GM23338 (cell line): ENCODE results near the gene SH2D5. TPM values are rescaled to one million over a fixed set of nuclear protein-coding genes. Genes with fewer than 3 reads are reported as not detected.

Experiments used
- ATAC-seq: fragments of 200-7000 bp; cut with Tn5 transposase; 3 replicates; pipeline ENCODE4 v1.9.1; 2020
- DNase-seq: peaks from one replicate; pipeline ENCODE4 v3.0.0-alpha.2; 2015; ENCODE audit warnings: low spot score
- H2AFZ ChIP-seq: fragments of 200-600 bp; sonication (generic); 2 replicates; pipeline ENCODE4 v1.8.0; 2016; ENCODE audit warnings: antibody characterized with exemption, mild to moderate bottlenecking, moderate library complexity
- H3F3A ChIP-seq: fragments of 200-600 bp; sonication (generic); replicated peaks from 2 replicates; pipeline ENCODE4 v1.8.0; 2017; ENCODE audit warnings: antibody characterized with exemption, mixed run types, low read depth
- H3K27ac ChIP-seq: fragments of 200-600 bp; sonication (generic); 2 replicates; pipeline ENCODE4 v1.6.1; 2016; ENCODE audit warnings: low read depth
- H3K27me3 ChIP-seq: fragments of 200-600 bp; sonication (generic); 2 replicates; pipeline ENCODE4 v1.8.0; 2016; ENCODE audit warnings: mild to moderate bottlenecking, mixed run types, moderate library complexity; ENCODE audit not compliant: insufficient read depth
- H3K36me3 ChIP-seq: fragments of 200-600 bp; sonication (generic); 2 replicates; pipeline ENCODE4 v1.8.0; 2016; ENCODE audit warnings: mild to moderate bottlenecking; ENCODE audit not compliant: insufficient read depth
- H3K4me1 ChIP-seq: fragments of 200-600 bp; sonication (generic); 2 replicates; pipeline ENCODE4 v1.8.0; 2016; ENCODE audit warnings: mild to moderate bottlenecking, moderate library complexity; ENCODE audit not compliant: insufficient read depth
- H3K4me2 ChIP-seq: fragments of 200-600 bp; sonication (generic); 2 replicates; pipeline ENCODE4 v1.7.1; 2017; ENCODE audit warnings: mixed run types
- H3K4me3 ChIP-seq: fragments of 200-600 bp; sonication (generic); 2 replicates; pipeline ENCODE4 v1.6.1; 2016; ENCODE audit warnings: mixed run types
- H3K79me2 ChIP-seq: fragments of 200-600 bp; sonication (generic); replicated peaks from 2 replicates; pipeline ENCODE4 v1.8.0; 2017; ENCODE audit warnings: mild to moderate bottlenecking; ENCODE audit not compliant: insufficient read depth
- H3K9me2 ChIP-seq: fragments of 200-600 bp; sonication (generic); 2 replicates; pipeline ENCODE4 v1.8.0; 2017; ENCODE audit not compliant: insufficient read depth
- H4K20me1 ChIP-seq: fragments of 200-600 bp; sonication (generic); replicated peaks from 2 replicates; pipeline ENCODE4 v1.8.0; 2017; ENCODE audit warnings: mild to moderate bottlenecking; ENCODE audit not compliant: insufficient read depth
- H3K27ac Mint-ChIP-seq: 2 replicates; pipeline ENCODE4 v1.8.0; 2020; ENCODE audit warnings: inconsistent platforms, mild to moderate bottlenecking, moderate library complexity, mixed read lengths
- H3K27me3 Mint-ChIP-seq: 3 replicates; pipeline ENCODE4 v1.8.0; 2022; ENCODE audit warnings: low read depth, mild to moderate bottlenecking, moderate library complexity, mixed read lengths, inconsistent platforms; ENCODE audit not compliant: insufficient read depth, poor library complexity
- H3K36me3 Mint-ChIP-seq: 3 replicates; pipeline ENCODE4 v1.8.0; 2021; ENCODE audit warnings: low read depth, mild to moderate bottlenecking, inconsistent platforms, moderate library complexity, mixed read lengths
- H3K4me1 Mint-ChIP-seq: 3 replicates; pipeline ENCODE4 v1.8.0; 2020; ENCODE audit warnings: mild to moderate bottlenecking, inconsistent platforms, mixed read lengths
- H3K4me3 Mint-ChIP-seq: 3 replicates; pipeline ENCODE4 v1.8.0; 2021; ENCODE audit warnings: moderate library complexity, mild to moderate bottlenecking, inconsistent platforms, mixed read lengths
- H3K9me3 Mint-ChIP-seq: 3 replicates; pipeline ENCODE4 v1.8.0; 2020; ENCODE audit warnings: moderate library complexity, mild to moderate bottlenecking, inconsistent platforms, mixed read lengths
- CREB1 ChIP-seq: fragments of 250-450 bp; sonication (Bioruptor Pico); IDR thresholded peaks from 2 replicates; pipeline ENCODE4 v1.5.0; 2020; ENCODE audit warnings: low read depth, mild to moderate bottlenecking, moderate library complexity
- CTCF ChIP-seq, 2 experiments: fragments of 200-600 bp in 1 of 2; sonication (generic) in 1 of 2; conservative IDR thresholded peaks; 2 replicates each; pipeline versions ENCODE4 v1.5.1 to v1.6.1; 2016 to 2017; ENCODE audit warnings: antibody characterized with exemption in 2 of 2, low read depth in 2 of 2, mild to moderate bottlenecking in 2 of 2, moderate library complexity in 1 of 2
- ETS1 ChIP-seq: IDR thresholded peaks from 2 replicates; pipeline ENCODE4 v1.6.1; 2016; ENCODE audit warnings: antibody characterized with exemption
- EZH2 ChIP-seq: fragments of 200-600 bp; sonication (generic); IDR thresholded peaks from one replicate; pipeline ENCODE4 v1.8.0; 2017; ENCODE audit warnings: antibody characterized with exemption, mild to moderate bottlenecking, low read depth; ENCODE audit not compliant: unreplicated experiment
- EZH2phosphoT487 ChIP-seq: fragments of 200-600 bp; sonication (generic); IDR thresholded peaks from one replicate; pipeline ENCODE4 v1.8.1; 2018; ENCODE audit warnings: antibody characterized with exemption; ENCODE audit not compliant: unreplicated experiment
- JUNB ChIP-seq: IDR thresholded peaks from one replicate; pipeline ENCODE4 v1.6.1; 2016; ENCODE audit warnings: antibody characterized with exemption; ENCODE audit not compliant: unreplicated experiment
- NANOG ChIP-seq: IDR thresholded peaks from 2 replicates; pipeline ENCODE4 v1.6.1; 2016; ENCODE audit warnings: antibody characterized with exemption, borderline replicate concordance
- POLR2AphosphoS5 ChIP-seq: IDR thresholded peaks from 2 replicates; pipeline ENCODE4 v1.6.1; 2016; ENCODE audit warnings: antibody characterized with exemption, low read depth
- REST ChIP-seq: IDR thresholded peaks from one replicate; pipeline ENCODE4 v1.6.1; 2018; ENCODE audit warnings: antibody characterized with exemption; ENCODE audit not compliant: unreplicated experiment
- STAT1 ChIP-seq: IDR thresholded peaks from one replicate; pipeline ENCODE4 v1.6.1; 2016; ENCODE audit warnings: antibody characterized with exemption; ENCODE audit not compliant: unreplicated experiment
- ZNF114 ChIP-seq: fragments of 250-450 bp; sonication (Bioruptor Pico); IDR thresholded peaks from 2 replicates; pipeline ENCODE4 v1.5.0; 2020; ENCODE audit warnings: mild to moderate bottlenecking, moderate library complexity
- ZNF331 ChIP-seq: fragments of 250-450 bp; sonication (Bioruptor Pico); IDR thresholded peaks from 2 replicates; pipeline ENCODE4 v1.5.0; 2020; ENCODE audit warnings: low read depth, mild to moderate bottlenecking, moderate library complexity
- ZNF462 ChIP-seq: fragments of 250-450 bp; sonication (Bioruptor Pico); IDR thresholded peaks from 2 replicates; pipeline ENCODE4 v1.5.0; 2020; ENCODE audit warnings: mild to moderate bottlenecking, moderate library complexity
- polyA plus RNA-seq: library from polyadenylated mRNA; unstranded; fragments of >200 nt; fragmentation: Nextera tagmentation; extraction: Ambion mirVana; gene quantifications from 2 replicates; pipeline ENCODE4 v1.2.1, GENCODE V29; 2016
- total RNA-seq: library from RNA; depleted of rRNA; stranded (reverse); fragments of >200 nt; shearing (Covaris generic); gene quantifications from 2 replicates; pipeline ENCODE4 v1.2.3, GENCODE V29; 2014

Gene SH2D5
- total and polyA plus RNA-seq, 2 experiments from 2014 or later, result 5.0 to 24.8 TPM

GRCh38 chr1:20683614-20684013 is 48.9 kb downstream of the SH2D5 start:
- Mint-ChIP-seq H3K27ac (no peak overlapping the region), H3K36me3 (peaks cover 18% of the 10 kb centered on the region), H3K4me3 (no peak overlapping the region), H3K9me3 (peaks cover 2% of the 10 kb centered on the region; the same call in 1 of the 3 replicates), H3K27me3 (peaks cover 6% of the 10 kb centered on the region), H3K4me1 (peaks cover 4% of the 10 kb centered on the region; the same call in 2 of the 3 replicates)
- Histone ChIP-seq H2AFZ (no peak overlapping the region), H3K79me2 (no peaks in the 10 kb centered on the region), H4K20me1 (no peaks in the 10 kb centered on the region), H3K4me3 (no peak overlapping the region), H3K4me2 (no peak overlapping the region), H3K27me3 (no peaks in the 10 kb centered on the region), H3K4me1 (no peaks in the 10 kb centered on the region), H3F3A (no peaks in the 10 kb centered on the region), H3K27ac (no peak overlapping the region), H3K9me2 (no peaks in the 10 kb centered on the region), H3K36me3 (no peaks in the 10 kb centered on the region)
- TF ChIP-seq EZH2 (no peak), ZNF331 (CRISPR knock-in tag) (no peak), CTCF (conservative IDR thresholded peaks at IDR 0.05; ENCODE audit: low read depth in 2 of 2) (no peak), POLR2AphosphoS5 (no peak), REST (no peak), NANOG (no peak), ETS1 (no peak), ZNF462 (CRISPR knock-in tag) (no peak), CREB1 (CRISPR knock-in tag) (no peak), JUNB (no peak), STAT1 (no peak), ZNF114 (CRISPR knock-in tag) (no peak), EZH2phosphoT487 (no peak)
- no peak for ATAC-seq
- DNase-seq, result no peak
